PC-9 (cell line): ENCODE results near the gene FGF22. TPM values are rescaled to one million over a fixed set of nuclear protein-coding genes. Genes with fewer than 3 reads are reported as not detected.

ENCODE experiments used
- BruUV-seq: library from RNA; stranded (reverse); fragments of 400-500 nt; replicated peaks from 2 replicates; lab custom pipeline; 2021; lab: Mats Ljungman, UMichigan
- CTCF ChIA-PET: fragments of 300-600 bp; sonication (Branson Sonifier 250); formaldehyde crosslinking; loops from one replicate; lab custom pipeline; 2022; ENCODE audit warnings: antibody characterized with exemption; lab: Charles Lee
- POLR2A ChIA-PET: fragments of 300-600 bp; sonication (Branson Sonifier 250); formaldehyde crosslinking; loops from one replicate; lab custom pipeline; 2022; ENCODE audit warnings: antibody characterized with exemption; ENCODE audit not compliant: unreplicated experiment; lab: Charles Lee
- DNase-seq, 2 experiments: peaks; one replicate each; pipeline versions ENCODE4 v3.0.0 to v3.0.0-alpha.2; 2015 to 2022; ENCODE audit warnings: mixed read lengths in 1 of 2
- H2AFZ ChIP-seq: fragments of 200-600 bp; sonication (generic); 2 replicates; pipeline ENCODE4 v1.8.1; 2017; ENCODE audit warnings: antibody characterized with exemption
- H3F3A ChIP-seq: fragments of 200-600 bp; sonication (generic); 2 replicates; pipeline ENCODE4 v1.8.1; 2017; ENCODE audit warnings: antibody characterized with exemption, mild to moderate bottlenecking, low read depth; ENCODE audit not compliant: insufficient read depth
- H3K27ac ChIP-seq: fragments of 200-600 bp; sonication (generic); 2 replicates; pipeline ENCODE4 v1.6.1; 2016; ENCODE audit warnings: mixed run types
- H3K27me3 ChIP-seq: fragments of 200-600 bp; sonication (generic); 2 replicates; pipeline ENCODE4 v1.6.1; 2016; ENCODE audit warnings: low read depth, mixed run types; ENCODE audit not compliant: insufficient read depth
- H3K36me3 ChIP-seq: fragments of 200-600 bp; sonication (generic); 2 replicates; pipeline ENCODE4 v1.6.1; 2016; ENCODE audit warnings: low read depth, mixed run types
- H3K4me1 ChIP-seq: fragments of 200-600 bp; sonication (generic); replicated peaks from 2 replicates; pipeline ENCODE4 v1.6.1; 2016; ENCODE audit warnings: mixed run types; ENCODE audit not compliant: insufficient read depth
- H3K4me2 ChIP-seq: fragments of 200-600 bp; sonication (generic); 2 replicates; pipeline ENCODE4 v1.6.1; 2017; ENCODE audit warnings: mixed run types
- H3K4me3 ChIP-seq: fragments of 200-600 bp; sonication (generic); 2 replicates; pipeline ENCODE4 v1.6.1; 2016; ENCODE audit warnings: mixed run types
- H3K79me2 ChIP-seq: fragments of 200-600 bp; sonication (generic); 2 replicates; pipeline ENCODE4 v1.6.1; 2017; ENCODE audit warnings: low read depth, mixed run types
- H3K9me2 ChIP-seq: fragments of 200-600 bp; sonication (generic); 2 replicates; pipeline ENCODE4 v1.8.1; 2017; ENCODE audit warnings: mild to moderate bottlenecking; ENCODE audit not compliant: insufficient read depth
- H3K9me3 ChIP-seq: fragments of 200-600 bp; sonication (generic); 2 replicates; pipeline ENCODE4 v1.8.1; 2016; ENCODE audit warnings: low read depth; ENCODE audit not compliant: insufficient read depth
- H4K20me1 ChIP-seq: fragments of 200-600 bp; sonication (generic); 2 replicates; pipeline ENCODE4 v1.8.1; 2017; ENCODE audit not compliant: insufficient read depth
- CTCF ChIP-seq: fragments of 200-600 bp; sonication (generic); conservative IDR thresholded peaks from 2 replicates; pipeline ENCODE4 v1.6.1; 2017; ENCODE audit warnings: mixed run types, antibody characterized with exemption, mild to moderate bottlenecking, moderate library complexity
- EZH2 ChIP-seq: fragments of 200-600 bp; sonication (generic); IDR thresholded peaks from 2 replicates; pipeline ENCODE4 v1.8.0; 2017; ENCODE audit warnings: antibody characterized with exemption, low read depth
- intact Hi-C: fragments of 100-400 bp; cut with micrococcal nuclease; formaldehyde crosslinking; loops from one replicate; pipeline ENCODE4 v1.10.0; 2022; ENCODE audit not compliant: unreplicated experiment
- total RNA-seq: library from RNA; stranded (reverse); gene quantifications from 2 replicates; pipeline ENCODE4 v1.2.3, GENCODE V29; 2021

FGF22 gene
- total RNA-seq, 1 experiment from 2014 or later = not detected

DNA sequence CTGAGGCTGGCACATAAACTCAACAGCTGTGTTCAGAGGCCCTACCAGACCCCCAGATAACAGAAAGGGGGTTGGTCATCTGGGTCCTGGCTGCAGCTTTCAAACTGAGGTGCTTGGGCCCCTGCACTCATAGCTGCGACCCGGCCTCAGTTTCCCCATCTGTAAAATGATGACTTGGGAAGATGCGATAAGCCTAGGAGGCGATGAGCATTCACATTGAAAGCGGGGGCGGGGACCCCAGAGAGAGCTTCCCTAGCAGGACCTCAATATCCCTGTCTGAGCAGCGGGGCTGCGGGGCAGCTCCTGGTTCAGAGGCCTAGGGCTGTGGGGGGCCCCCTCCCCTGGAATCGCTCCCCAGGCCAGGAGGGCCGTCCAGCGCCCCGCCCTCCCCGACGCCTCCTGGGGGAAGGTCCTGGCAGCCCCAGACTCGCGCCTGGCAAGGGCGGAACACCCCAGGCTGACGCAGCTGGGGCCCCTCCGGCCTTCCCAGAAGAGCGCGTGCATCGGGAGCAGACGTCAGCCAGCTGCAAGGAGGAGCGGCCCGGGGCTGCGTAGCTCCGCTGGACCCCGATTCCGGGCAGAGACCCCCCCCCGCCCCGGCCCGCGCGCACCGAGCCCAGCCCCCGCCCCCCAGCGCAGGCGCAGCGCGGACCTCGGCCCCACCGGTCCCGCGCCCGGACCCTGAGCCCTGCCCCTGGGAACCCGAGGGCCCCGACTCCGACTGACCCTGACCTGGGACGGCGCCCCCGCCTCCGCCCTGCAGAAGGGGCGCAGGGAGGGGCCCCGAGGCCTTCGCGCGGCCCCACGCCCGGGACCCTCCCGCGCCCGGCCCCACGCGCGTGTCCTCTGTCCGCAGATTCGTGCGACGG lies 40.0 kb downstream of the FGF22 start:
- peaks cover 33% of the 10 kb centered on the region for H3F3A ChIP-seq
- H3K27me3 ChIP-seq = no peaks in the 10 kb centered on the region
- CTCF ChIA-PET = interaction anchor here (0.6 kb wide), 1 partner anchor 51 kb away, joined by 3 read pairs; no protein-coding TSS in a partner anchor
- H3K9me3 ChIP-seq = no peaks in the 10 kb centered on the region
- intact Hi-C loops = no loop called here
- H2AFZ ChIP-seq = no peak overlapping the region
- no peaks in the 10 kb centered on the region for H3K36me3 ChIP-seq
- DNase-seq = peak in 1 of 2 experiments; percentile 55
- H3K4me2 ChIP-seq = peak overlapping the region; percentile 95
- H3K9me2 ChIP-seq = no peaks in the 10 kb centered on the region
- H3K4me3 ChIP-seq = peak overlapping the region; percentile 75
- H3K79me2 ChIP-seq = peaks cover 19% of the 10 kb centered on the region
- H4K20me1 ChIP-seq = no peaks in the 10 kb centered on the region
- BruUV-seq = no TSS peak
- POLR2A ChIA-PET = interaction anchor here (0.7 kb wide), 1 partner anchor 104 kb away, joined by 6 read pairs; no protein-coding TSS in a partner anchor
- H3K27ac ChIP-seq = no peak overlapping the region; the same call in 1 of the 2 replicates
- no peak for TF ChIP-seq EZH2
- no peak for TF ChIP-seq CTCF
- H3K4me1 ChIP-seq = peaks cover 30% of the 10 kb centered on the region

GRCh38 chr19:680287-681028 lies 40.8 kb downstream of the FGF22 start:
- Histone ChIP-seq H3K36me3 (no peaks in the 10 kb centered on the region), H4K20me1 (no peaks in the 10 kb centered on the region), H3K9me2 (no peaks in the 10 kb centered on the region), H3F3A (peaks cover 29% of the 10 kb centered on the region), H3K4me3 (peak overlapping the region; percentile 75), H3K79me2 (peaks cover 19% of the 10 kb centered on the region), H3K4me1 (peaks cover 30% of the 10 kb centered on the region), H3K27me3 (no peaks in the 10 kb centered on the region), H3K27ac (peak overlapping the region; percentile 67), H3K4me2 (peak overlapping the region; percentile 95), H3K9me3 (no peaks in the 10 kb centered on the region), H2AFZ (peak overlapping the region; percentile 78; the same call in 1 of the 2 replicates)
- TF ChIP-seq CTCF = no peak; the same call in 1 of the 2 replicates
- no peak for TF ChIP-seq EZH2
- intact Hi-C loops = no loop called here
- DNase-seq = peak; percentile 94 to 98
- ChIA-PET POLR2A (no interaction called here), CTCF (no interaction called here)
- no TSS peak for BruUV-seq
